ENCODE results near the gene SPSB1.
A peak's percentile ranks its signal among the peaks of the same experiment; 100 is the strongest.

Gene SPSB1

DNA sequence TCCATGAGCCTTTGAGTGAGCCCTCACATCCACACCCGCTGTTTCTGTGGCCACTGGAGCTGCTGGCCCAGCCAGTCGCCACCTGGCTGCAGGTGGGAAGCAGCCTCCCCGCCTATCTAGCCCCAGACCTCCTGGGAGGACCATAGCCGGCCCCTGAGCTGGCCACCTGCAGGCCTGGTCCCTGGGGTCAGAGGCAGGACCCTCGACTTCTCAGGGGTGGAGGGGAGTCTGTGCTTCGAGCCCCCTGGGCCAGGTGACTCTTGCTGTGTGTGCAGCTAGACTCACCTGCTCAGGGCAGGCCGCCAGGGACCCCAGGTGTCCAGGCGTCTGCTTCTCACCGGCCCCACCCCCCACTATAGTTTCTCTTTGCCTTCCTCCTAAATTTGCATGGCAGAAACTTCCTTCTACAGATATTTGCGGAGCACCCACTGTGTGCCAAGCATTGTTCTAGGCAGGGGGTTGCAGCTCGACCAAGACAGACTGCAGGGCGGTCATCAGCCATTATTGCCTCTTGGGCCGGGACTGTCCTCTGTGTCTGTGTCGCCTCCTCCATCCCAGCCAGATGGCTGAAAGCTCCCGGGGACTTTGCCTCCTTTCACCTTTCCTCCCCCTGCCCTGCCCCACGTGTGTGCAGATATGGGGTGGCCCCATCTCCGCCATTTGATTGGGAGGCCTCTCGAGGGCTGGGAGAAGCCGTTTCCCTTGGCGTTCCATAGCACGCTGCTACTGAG, 27.3 kb downstream of the SPSB1 start:
- no peak for DNase-seq (ENCODE audit: low spot score)

- DNase-seq (ENCODE audit: low spot score), result no peak
Observed at GRCh38 chr1:9320520-9321479, 28.1 kb downstream of the SPSB1 start.

- DNase-seq (ENCODE audit: low spot score), result no peak
Observed at GRCh38 chr1:9321480-9321849, 28.8 kb downstream of the SPSB1 start.

- no peak for DNase-seq (ENCODE audit: low spot score)
Observed at GRCh38 chr1:9321986-9322660, 29.4 kb downstream of the SPSB1 start.

DNA sequence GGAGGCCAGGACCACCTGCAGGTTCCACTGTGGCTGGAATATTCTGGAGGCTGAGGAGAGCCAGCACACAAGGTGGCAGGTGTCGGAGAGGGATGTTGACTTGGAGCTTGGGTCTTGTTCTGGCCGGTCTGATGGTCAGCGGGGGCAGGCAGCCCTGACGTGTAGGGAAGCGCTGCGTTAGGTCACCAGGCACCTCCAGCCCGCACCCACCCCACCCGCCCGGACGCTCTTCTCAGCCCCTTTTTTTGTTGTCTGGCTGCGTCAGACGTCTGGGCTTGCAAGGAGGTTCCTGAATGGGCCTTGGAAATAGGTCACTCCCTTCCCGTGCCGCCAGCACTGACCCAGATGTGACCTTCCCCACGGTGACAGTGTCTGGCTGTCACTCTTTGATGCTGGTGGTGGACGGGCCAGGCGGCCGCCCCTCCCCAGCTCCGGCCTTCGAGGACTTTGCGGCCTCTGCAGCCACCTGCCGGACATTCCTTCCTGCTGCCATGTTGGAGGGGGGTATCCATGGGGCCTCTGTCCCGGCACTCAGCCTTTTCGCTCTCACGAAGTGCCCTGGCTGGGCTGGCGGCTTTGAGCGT, 30.1 kb downstream of the SPSB1 start:
- peak; percentile 67 for DNase-seq (ENCODE audit: low spot score)

DNA sequence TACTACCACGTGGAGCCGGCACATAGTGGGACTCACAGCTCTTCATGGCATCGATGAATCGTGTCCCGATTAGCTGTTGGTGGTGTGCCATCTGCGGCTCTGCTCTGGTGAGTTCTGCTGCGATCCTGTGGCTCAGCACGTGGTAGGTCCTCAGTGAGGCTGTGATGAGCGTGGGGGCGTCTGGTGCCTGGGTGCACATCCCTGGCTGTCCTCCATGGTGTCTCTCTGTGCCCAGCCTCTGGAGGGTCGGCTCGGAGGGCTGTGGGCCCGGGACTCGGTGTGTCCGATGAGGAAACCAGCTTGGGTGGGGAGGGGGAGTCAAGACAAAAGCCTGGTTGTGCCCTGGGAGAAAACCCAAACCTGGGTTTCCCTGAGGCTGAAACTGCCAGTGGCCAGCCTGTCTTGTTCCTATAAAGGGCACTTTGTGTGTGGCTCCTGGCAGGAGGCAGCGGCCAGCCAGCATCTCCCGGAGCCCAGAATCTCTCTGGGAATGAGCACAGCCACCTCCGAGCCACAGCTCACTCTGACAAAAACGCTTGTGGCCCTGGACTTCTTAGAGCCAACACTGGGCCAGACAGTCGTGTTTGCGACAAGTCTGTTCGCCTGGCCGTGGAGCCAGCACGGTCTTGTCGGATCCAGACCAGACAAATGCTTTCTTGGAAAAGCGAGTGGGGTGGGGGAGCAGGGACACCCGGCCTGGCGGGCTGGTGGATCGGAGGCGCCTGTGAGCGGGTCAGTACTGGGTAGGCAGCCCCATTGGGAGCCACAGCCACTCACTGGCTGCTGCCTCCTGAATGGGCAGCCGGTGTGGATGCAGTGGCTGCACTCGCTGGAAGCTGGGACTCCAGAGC, 31.8 kb downstream of the SPSB1 start:
- DNase-seq (ENCODE audit: low spot score), result peak; percentile 90

DNA sequence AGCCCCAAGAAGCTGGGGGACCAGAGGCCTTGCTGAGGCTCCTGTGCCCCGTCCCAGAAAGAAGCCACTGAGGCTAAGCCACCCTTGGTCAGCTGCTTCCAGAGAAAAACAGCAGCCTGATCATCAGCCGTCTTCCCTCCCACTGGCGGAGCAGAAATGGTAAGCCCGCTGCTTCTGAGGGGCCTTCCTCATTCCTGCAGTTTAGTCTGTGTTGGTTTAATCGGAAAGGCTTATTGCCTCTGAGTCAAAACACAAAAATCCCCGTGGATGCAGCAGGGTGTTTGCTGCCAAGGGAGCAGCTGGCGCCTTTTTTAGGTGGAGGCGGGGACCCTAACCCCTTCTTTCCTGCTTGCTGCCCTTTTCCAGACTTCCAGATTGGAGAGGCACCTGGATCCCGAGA, 33.9 kb downstream of the SPSB1 start:
- DNase-seq (ENCODE audit: low spot score), result no peak

DNA sequence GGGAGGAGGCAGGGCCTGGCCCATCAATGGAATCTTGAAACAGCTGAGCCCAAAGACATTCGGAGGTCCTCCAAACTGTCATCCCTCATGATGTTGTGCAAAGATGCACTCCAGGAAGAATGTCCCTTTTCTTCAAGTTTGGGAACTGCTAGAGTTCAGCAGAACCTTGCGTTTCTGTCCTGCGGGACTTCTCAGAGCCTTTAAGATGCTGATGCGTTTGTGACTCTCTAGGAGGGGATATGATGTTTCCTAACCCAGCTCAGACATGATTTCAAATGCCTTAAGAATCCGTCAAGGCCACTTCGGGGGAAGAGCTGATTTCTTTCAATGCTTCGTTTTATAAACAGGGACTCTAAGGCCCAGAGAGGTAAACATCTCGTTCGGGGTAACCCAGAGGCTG, 35.5 kb downstream of the SPSB1 start:
- DNase-seq (ENCODE audit: low spot score), result no peak

DNA sequence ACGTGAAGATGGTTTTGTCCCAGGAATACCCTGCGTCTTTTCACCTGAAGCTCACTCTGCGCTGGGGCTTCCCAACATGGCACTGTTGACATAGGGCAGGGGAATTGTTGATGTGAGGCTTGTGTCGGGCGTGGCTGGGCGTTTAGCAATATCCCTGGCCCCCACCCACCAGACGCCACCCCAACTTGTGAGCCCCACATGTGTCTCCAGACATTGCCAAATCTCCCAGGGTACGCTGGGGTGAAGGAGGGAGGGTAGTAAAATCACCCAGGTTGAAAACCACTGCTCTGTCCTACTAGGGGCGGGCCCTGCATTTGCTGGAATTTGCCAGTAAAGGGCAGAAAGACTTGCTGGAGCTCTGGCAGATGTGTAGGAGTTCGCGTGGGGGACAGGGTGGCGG, 36.0 kb downstream of the SPSB1 start:
- DNase-seq (ENCODE audit: low spot score), result no peak

GRCh38 chr1:9331016-9331415, 38.3 kb downstream of the SPSB1 start:
- DNase-seq (ENCODE audit: low spot score), result no peak

DNA sequence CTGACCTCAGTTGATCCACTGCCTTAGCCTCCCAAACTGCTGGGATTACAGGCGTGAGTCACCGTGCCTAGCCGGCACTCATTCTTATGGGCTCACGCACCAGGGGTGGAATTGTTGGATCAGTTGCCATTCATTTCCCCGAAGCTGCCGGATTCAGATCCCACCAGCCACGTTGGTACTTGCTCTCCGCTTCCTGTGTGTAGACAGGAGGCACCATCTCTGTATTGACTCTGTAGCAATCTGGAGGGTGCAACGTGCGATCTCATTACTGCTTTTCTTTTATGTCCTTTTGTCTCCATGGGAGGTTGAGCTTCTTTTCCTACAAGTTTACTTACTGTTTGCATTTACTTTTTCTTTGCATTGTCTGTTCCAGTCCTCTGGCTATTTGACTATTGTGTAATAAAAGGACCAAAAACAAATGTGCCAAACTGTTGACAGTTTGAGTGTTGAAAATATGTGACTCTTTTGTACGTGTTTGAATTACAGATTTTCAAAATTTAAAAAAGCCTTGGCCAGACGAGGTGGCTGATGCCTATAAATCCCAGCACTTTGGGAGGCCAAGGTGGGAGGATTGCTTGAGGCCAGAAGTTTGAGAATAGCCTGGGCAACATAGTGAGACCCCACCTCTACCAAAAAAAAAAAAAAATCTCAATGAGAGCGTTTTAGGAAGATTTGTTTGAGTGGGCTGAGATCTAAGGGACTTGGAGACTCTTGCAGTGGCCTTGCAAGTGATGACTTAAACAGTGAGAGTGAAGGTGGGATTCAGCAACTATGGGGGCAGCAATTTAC, 39.1 kb downstream of the SPSB1 start:
- DNase-seq (ENCODE audit: low spot score), result no peak

DNA sequence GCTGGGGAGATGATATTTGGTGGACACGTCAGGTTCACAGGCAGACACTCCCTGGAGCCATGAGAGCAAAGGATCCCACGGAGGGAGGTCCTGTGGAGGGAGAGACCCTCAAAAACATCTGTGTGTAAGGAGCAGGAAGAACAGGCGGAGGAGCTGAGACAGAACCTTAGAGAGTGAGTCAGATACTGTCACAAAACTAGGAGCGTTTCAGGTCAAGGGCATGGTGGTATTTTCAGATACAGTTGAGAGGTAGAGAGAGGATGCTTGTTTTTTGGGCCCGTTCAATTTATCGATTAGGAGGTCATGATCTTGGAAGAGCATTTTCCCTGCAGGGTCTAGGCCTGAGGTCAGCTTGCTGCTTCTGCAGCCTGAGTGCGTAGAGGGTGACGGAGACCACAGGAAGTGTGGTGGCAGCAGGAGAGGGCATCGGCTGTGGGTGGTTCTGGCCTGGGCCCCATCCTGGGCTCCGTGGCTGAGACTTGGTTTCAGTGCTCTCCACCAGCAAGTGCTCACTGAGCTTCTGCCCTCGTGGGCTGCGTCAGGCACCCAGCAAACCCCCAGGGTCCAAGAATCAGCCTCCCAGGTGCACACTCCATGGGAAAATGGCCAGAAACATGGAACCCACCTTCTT, 39.9 kb downstream of the SPSB1 start:
- DNase-seq (ENCODE audit: low spot score), result no peak

DNA sequence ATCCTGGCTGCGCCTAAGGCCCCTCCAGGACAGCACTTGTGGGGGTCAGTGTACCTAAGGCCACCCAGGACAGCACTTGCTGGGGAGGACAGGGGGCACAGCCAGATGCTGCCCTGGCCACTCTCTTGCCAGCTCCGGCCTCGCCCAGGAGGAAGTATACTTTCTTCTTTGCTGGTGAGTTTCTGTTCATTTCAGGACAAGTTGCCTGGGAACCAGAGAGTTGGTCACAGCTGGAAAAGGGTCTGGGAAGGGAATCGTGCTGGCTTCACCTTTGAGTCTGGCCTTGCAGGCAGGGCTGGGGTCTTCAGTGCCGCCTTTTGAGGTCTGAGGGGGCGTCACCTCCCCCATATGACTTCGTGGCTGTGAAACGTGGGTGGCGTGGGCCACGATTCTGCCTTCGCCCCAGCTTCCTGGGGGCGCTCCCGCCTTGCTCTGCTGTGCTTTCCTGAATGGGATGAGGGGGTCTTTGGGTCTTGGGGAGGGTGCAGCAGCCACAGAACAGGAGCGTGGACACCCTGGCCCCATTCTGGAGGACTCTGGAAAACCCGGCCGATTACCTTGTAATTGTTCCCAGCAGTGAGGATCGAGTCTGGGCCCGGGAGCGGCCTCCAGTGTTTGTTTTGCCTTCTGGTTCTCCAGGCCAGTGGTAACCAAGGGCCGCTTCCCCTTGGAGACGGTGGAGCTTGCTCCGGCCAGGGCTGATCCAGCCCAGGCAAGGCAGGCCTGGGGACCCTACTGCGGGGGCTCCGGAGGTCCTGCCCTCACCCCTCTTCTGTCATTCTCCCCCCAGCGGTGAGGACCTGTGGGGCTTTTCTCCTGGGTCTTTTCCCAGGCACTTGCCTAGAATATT, 45.9 kb downstream of the SPSB1 start:
- DNase-seq (ENCODE audit: low spot score), result no peak

- DNase-seq (ENCODE audit: low spot score), result no peak
Observed at GRCh38 chr1:9340172-9340854, 47.6 kb downstream of the SPSB1 start.

GRCh38 chr1:9340864-9341263, 48.2 kb downstream of the SPSB1 start:
- no peak for DNase-seq (ENCODE audit: low spot score)

DNA sequence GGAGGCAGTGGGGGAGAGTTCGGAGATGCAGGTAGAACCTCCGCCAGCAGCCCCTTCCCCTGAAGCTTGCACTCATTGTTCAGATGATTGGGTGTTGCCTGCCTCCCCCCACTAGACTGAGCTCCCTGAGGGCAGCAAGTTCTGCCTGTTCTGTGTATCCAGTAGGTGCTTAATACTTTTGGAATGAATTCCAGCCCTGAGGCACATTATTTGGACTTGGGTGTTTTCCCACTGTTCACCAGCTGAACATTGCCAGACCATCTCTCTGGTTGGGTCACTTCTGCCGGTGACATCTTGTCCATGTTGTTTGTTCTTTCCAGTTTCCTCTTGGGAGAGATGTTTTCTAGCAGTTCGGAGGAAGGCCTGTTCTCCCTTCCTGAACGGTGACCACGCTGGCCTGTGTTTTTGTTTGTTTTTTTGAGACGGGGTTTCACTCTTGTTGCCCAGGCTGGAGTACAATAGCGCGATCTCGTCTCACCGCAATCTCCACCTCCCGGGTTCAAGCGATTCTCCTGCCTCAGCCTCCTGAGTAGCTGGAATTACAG, 48.7 kb downstream of the SPSB1 start:
- no peak for DNase-seq (ENCODE audit: low spot score)

DNA sequence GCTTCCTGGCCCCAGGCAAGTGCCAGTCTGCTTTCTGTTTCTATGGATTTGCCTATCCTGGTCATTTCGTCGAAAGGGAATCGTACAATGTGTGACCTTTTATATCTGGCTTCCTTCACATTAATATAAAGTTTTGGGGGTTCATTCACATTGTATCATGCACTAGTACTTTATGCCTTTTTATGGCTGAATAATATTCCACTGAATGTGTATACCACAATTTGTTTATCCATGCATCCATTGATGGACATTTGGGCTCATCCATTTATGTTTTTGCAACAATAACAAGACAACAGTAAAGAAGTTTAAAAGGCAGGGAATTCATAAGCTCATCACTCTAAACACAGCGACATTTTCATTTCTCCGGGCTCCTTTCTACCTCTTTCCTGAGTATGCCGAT, 50.6 kb downstream of the SPSB1 start:
- no peak for DNase-seq (ENCODE audit: low spot score)

All from globus pallidus (tissue), 1 donor.